TTC549 (cell line): ENCODE results near the gene MICALL2.

Experiments used
- FAIRE-seq: peaks from 2 replicates; lab custom pipeline; 2012; peaks lifted over from hg19 to GRCh38; lab: Jason Lieb, UNC

Gene MICALL2

DNA sequence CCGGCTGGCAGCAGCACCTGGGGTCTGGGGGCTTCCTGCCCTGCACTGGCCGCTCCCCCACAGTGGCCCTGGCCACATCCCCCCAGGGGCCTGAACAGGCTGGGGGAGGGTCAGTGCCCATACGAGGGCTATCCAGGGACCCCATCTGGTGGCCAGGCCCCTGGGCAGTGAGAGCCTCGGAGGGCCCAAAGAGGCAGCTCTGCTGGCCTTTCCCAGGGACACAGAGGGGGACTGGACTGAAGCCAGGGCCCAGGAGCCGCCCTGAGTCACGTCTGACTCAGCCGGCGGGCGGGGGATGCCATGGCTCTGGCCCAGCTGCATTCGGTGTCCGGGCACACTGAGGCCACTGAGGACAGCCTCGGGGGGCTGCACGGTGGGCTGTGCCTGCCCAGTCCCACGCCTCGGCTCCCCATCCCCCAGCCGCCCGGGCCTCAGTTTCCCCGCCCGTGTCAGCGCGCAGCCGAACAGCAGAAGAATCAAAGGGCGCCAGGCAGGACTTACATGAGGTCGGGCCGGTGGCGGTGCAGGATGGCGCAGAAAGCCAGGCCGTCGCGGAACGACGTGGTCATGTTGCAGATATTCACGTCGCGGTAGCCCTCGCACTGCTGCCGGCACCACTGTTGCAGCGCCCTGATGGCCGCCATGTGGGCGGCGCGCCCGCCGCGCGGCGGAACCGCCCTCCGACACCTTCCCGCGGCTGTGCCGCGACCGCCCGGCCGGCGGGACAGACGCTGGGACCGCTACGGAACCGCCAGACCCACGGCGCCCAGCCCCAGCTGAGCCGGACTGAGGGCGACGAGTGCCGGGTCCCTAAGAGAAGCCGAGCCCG is at the start of gene MICALL2:
MICALL2 (minus strand) TSS at position 788 of the 829 bp plus-strand sequence; CDS start at position 644, 144 bp downstream.
- no peak for FAIRE-seq

DNA sequence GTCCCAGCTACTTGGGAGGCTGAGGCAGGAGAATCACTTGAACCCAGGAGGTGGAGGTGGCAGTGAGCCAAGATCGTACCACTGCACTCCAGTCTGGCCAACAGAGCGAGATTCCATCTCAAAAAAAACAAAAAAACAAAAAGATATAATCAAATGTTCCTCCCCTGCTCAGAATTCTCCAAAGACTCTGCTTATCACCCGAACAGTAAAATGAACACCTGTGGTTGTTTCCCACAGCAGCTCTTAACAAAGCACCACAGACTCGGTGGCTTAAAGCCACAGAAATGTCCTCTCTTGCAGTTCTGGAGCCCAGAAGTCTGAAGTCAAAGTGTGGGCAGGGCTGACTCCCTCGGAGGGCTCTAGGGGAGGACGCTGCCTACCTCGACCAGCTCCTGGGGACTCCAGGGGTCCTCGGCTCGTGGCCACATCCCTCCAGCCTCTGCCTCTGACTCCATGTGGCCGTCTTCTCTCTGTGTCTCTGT is 49.0 kb upstream of the MICALL2 start:
- no peak for FAIRE-seq

DNA sequence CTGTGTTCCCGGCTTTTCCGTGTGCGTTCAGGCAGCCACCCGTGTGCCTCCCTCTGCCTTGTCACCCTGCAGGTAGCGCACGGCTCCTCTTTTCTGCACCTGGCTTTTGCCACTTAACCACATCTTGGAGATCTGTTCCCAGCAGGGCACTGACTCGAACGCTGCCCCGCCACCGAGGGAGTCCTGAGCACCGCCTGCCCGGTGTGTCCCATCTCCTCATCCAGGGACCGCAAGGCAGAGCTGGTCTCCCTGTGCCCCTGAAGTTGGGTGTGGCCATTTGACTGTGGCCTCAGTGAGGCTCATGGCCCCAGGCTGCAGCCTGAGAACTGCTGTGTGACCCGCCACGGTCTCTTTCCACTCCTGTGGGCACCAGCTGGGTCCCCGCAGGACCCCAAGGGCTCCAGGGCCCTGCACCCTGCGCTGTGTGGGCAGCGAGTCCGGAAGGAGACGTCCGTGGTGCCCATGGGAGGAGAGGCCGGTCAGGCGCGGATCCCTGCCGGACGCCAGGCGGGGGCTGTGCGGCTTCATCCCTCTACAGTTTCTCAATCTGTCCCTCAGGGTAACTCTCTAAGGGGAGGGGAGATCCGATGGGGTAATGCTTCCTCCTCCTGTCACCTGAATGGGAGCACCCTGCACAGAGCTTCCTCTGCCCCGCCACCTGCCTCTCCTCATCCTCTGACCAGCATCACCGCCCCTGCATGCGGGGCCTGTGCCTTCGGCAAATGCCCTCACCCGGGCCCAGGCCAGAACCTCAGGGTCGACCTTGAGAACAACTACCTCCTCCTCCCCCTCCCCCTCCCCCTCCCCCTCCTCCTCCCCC is 46.7 kb upstream of the MICALL2 start:
- no peak for FAIRE-seq

DNA sequence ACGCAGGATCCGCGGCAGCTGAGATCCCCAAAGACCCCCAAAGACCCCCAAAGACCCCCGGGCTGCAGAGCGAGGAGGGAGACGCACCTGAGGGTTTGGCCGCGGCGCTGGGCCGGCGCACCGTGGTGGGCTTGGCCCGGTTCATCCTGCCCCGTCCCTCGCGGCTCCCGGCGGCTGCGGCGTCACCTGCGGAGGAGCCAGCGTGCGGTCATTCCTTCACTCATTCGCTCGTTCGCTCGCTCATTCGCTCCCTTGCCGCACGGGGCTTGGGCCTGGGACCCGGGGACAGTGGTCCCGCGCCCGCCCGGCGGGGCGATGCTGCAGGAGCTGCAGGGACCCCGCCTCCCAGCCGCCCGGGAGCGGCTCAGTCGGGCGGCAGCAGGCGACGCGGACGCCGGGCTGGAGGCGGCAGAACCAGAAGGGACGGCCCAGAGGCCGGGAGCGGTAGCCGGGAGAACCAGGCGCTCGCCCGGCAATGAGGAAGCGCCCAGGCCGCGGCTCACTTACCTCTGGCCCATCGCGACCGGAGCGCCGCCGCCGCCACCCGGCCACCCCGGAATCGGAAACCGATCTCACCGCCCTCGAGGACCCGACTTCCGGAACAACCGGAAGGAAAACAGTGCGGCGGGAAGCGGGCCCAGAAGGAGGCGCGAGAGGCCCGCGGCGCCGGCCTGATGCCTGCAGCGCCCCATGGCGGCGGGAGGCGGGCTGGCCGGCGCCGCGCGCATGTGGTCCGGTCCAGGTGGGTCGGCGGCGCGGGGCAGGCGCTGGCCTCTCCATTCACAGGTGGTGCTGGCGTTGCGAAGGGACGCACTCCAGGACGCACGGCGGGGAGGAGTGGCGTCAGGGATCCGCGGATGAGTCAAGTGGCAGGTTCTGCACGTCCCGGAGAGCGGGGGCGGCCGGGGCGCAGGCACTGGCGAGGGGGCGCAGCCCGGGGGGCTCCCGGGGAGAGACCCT is 44.8 kb upstream of the MICALL2 start, which contains the start of gene INTS1:
INTS1 (minus strand) TSS at position 574 of the 960 bp plus-strand sequence; CDS start at position 145, 429 bp downstream.
- no peak for FAIRE-seq

DNA sequence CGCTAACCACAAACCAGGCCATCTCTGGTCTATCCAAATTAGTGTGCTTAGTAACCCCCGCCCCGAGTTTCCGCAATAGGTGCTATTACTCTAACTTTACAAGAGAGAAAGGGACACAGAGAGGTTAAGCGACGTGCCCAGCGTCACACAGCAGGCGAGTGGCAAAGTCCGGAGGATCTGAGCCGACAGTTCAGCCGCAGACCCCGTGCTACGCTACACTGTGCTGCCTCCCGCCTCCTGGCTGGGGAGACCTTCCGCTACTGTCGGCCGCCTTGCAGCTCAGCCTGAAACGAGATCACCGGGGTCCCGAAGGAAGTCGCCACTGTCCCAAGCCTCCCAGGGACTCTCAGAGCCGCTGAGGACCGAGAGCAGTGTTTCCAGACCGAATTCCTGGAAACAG is 44.1 kb upstream of the MICALL2 start:
- no peak for FAIRE-seq

DNA sequence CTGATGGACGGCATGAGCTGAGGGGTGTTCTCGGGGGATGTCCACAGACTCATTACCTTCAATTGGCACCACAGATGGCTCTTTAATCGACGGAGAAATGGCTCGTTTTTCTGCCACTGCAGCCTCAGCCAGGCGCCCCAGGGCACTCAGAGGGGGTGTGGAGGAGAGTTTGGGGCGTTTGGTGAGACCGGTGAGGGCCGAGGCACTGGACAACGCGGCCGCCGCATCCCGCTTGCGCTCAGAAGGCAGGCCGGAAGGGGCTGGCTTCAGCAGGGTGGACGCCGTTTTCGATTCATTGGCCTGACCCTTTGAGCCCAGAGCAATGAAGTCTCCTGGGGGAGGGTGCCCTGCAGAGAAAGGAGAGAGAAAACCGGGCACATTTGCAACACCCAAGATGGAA is 43.6 kb upstream of the MICALL2 start:
- FAIRE-seq = no peak

DNA sequence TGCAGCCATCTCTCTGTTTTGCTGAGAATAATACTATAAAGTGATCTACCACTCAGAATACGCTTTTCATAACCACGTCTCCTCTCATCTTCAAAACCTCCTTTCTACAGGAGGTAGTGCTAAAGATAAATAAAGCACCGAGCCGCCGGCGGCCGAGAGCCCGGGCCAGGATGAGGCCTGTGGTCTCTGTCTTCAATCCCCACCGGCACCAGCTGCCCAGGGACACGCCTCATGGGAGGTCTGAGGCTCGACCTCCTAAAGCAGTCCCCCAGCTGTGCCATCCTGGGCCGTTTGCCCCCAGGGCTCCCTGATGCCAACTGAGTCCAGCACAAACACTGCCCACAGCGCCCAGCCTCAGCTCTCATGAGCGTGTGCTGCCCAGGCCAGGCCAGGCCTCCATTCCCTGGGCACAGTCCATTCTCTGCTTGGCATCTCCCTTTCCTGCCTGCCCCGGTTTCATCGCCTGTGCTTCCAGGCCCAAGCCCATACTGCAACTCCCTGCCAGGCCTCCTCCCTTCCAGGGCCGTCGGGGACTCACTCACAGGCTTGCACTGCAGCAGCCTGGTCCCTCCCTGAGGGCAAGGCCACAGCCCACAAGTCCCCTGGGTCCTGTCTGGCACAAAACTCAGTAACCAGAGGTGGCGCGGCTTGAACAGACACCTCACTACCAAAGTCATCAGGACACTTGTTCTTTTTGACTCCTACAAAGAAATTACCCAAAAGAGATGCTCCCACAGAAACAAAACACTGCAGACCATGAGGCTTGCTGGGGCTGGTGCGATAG is 42.4 kb upstream of the MICALL2 start:
- no peak for FAIRE-seq

DNA sequence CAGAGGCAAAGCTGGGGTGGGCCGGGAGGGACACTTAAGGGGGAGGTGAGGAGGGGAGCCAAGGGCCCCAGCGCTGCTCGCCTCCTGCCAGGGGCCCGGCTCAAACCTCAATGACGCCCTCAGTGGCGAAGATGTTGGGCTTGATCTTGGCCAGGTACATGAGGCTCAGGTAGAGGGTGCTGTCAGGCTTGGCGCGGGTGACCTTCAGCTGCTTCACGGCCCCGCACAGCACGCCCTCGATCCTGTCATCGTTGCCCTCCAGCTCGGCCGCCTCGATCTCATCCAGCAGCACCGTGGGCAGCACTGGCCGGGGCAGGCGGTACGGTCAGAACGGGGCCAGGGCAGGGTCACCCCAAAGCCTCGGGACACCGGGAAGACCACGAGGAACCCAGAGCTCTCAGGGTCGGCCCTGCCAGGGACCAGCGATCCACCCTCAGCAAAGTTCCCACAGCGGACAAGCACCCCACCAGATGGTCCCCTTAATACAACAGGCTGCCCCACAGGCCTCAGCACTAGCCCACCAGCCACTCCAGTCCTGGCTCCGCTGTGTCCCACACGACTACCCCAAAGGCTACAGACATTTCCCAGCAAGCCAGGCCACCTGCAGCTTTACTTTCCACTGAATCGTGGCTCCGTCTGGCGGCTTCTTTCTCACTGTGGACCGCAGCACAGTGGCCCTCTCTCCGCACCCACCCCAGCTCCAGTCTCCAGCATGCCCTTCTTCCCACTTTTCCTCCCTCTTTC is 41.0 kb upstream of the MICALL2 start:
- no peak for FAIRE-seq

DNA sequence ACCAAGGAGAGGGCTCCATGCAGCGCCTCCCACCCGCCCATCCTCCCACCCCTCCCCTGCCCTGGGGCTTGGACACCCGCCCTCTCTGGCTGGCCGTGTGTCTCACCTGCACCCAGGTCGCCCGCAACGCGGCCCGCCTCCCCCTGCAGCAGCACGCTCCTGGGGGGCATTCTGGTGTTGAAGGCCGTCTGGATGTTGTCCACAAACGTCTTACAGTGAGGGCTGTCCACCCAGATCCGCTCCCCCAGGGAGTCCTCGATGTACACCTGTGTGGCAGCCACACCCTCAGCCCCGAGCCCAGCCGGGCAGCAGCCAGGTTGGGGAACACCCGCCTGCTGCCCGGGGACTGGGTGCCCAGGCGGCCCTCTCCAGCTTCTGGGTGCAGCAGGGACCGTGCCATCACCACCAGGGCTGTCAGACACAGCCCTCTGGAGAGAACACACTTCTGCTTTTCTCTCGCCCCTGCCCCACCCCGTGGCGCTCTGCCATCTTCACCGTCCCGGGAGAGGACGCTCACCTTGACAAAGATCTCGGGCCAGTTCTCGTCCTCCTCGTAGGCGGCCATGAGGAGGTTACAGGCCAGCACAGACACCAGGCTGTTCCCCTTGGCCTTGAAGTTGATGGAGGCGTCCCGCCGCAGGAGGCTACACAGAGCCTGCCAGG is 40.2 kb upstream of the MICALL2 start:
- FAIRE-seq = no peak

DNA sequence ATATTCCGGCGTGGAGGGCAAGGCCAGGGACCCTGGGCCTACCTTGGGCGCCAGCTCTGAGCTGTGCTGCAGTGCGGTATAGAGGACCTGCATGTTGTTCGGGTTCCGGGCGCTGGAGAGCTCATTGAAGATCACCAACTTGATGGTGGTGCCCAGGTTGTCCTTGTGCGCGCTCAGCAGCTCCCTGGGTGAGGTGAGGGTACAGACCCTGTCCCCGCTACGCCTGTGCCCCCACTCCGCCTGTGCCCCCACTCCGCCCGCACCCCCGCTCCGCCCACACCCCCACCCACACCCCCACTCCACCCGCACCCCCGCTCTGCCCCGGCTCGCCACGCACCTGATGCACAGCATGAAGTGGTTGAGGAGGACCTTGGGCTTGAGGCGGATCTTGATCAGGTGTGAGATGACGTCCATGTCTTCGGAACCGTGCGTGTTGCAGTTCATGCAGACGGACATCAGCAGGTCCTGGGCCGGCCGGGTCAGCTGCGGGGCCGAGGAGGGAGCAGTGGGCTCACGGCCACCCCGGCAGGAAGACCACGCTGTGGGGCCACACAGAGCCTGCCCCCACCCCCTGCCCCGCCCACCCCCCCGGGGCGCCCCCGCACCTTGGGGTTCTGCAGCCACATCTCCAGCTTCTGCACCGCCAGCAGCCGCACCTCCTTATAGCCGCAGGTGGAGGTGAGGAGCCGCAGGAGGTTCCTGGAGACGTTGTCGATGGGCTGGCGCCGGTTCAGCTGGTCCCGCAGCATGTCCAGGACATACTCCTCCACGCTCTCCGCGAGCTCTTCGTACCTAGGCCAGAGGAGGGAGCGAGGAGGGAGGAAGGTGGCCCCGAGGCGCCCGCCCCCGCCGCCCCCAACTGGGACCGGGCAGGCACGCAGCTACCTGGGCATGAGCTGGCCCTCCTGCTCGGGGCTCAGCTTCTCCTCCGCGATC is 39.4 kb upstream of the MICALL2 start:
- no peak for FAIRE-seq

DNA sequence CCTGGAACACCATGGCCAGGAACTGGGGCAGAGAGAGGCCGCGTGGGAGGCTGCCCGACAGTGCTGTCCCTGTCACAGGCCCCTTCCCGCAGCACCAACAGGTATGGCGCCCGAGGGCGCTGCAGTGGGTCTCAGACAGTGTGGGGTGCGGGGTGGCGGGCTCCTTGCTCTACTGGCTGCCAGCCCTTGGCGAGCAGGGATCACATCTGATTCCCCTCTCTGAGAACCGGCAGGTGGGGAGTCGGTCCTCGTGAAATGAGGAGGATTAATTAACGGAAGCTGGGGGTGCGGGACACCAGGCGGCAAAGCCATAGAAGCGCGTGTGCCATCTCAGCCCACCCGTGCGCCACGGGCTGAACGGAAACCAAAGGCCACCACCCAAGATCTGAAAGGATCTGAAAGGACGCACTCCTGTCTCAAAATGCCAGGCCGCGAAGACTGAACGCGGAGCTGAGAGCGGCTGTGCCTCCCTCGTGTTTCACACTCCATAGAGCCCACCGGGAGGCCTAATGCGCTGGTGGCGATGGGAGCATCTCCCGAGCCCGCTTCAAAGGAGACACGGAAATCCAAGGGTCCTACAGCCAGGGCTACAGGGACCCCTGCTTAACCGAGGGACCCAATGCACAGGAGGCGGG is 38.1 kb upstream of the MICALL2 start:
- FAIRE-seq = no peak

DNA sequence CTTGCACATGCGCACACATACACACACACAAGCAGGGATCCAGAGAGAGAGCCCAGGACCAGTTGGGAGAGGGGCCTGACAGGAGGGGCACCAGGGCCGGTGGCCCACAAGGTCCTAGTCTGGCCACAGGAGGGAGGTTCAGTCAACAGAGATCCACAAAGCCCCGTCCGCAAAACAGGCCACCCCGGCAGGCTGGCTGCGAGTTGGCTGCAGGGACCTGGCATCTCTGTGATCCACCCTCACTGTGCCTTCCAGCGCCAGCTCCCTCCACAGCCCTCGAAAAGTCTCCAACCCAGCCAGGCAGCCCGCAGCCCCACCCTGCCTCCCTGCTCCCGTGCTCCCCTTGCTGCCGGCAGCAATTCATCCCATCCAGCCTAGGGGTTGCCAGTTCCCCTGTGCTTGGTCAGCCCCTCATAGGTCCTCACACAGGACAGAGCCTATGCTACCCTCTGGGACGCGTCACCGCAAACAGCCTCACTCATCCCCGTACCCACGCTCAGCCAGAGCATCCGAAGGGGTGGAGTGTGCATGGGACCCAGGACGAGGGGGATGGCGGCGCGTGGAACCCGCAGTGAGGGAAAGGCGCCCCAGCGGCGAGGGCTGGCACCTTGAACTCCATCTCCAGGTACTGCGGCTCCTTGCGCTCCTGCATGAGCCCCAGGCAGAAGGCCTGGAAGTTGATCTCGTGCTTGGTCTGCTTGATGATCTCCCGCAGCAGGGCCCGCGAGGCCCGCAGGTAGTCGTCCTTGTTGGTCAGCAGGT is 37.4 kb upstream of the MICALL2 start:
- no peak for FAIRE-seq

DNA sequence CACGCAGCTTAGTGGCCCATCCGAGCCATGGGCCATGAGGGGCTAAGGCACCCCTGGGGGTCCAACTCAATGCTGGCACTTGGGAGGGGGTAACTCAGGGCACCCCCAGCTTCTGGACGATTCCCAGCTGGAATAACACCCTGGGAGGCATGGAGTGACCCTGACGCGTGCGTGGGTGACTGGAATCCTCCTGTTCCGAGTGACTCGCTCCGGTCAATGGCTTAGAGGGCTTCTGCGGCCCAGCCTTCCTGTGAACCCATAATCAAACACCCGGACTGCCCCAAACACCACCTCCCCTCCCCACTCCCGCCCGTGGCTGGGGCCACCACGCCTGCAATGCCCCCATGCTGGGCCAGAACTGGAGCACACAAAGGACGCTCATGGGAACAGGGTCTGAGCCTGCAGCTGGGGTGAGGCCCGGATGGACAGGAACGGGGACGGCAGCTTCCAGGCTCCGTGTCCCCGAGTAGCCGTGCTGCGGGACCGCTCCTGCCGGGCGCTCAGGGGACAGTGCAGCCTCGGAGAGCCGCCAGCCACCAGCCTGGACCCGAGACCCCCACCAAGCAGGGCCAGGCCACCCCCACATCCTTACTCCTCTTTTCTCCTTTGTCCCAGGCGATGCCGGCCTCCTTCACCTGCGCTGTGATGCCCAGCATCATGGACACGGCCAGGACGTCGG is 36.4 kb upstream of the MICALL2 start:
- no peak for FAIRE-seq

DNA sequence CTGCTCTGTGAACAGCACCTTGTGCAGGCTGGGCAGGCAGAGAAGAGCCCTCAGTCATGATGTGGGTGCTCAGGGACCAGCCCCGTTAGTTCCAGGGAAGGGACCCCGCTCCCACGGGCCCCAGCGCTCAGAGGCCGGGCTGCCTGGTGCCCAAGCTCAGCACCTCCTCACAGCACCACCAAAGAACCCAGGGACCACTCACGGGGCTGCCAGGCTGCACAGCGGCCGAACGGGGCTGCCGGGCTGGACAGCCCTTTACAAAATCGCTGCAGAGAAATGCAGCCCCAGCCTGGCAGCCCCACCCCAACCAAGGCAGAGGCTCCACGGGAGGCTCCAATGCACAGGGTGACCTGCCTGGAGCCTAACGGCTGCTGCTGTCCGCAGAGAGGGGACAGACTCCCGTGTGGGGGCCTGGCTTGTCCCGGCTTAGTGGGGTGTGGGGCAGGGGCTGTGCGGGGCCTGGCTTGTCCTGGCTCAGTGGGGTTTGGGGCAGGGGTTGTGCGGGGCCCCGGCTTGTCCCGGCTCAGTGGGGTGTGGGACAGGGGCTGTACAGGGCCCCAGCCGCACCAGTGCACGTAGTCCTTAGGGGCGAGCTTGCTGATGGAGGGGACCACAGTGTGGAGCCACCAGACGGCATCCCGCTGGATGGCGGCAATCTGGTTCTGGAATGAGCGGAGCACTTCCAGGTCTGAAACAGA is 35.7 kb upstream of the MICALL2 start:
- no peak for FAIRE-seq

DNA sequence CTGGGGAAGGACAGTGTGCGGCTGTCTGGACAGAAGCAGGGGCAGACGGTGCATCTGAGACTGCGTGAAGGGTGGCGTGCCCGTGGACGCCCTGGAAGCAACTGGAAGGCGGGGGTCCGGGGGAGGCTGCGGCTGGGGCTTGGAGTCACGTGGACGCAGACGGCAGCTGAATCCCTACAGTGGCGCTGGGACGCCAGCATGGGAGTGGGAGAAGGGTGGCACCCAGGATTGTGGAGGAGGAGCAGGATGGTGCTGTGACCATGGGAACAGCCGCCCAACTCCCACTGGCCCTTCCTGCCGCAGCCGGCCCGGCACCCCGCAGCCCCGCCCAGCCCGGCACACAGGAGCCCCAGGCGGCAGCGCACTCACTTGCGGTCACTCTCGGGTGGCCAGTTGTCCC is 35.2 kb upstream of the MICALL2 start:
- FAIRE-seq = no peak

DNA sequence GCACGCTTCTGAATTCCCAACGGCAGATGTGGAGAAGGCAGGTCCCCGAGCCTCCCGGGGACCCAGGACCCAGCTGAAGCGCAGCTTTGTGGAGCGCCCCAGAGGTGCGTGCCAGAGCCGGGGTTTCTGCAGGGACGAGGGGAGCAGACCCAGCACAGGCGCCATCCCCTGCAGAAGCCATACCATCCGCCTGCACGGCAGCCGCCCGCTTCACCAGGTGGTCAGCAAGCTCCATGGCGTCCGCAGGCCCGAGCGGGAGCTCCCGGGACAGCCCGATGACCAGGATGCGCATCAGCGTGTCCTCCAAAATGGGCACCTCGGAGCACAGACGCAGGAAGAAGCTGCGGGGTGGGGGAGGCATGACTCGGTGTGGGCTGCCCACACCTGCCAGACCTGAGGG is 34.3 kb upstream of the MICALL2 start:
- no peak for FAIRE-seq
